Stimulated activated CD4-positive, alpha-beta T cell treated with anti-CD3 and anti-CD28 coated beads, Interleukin-15, amount 100 ng/mL, for 1 hour (primary cell): Measurements from ENCODE around the gene COPB2.
"Not testable (repeated sequence)": the region's sequence is repeated elsewhere in the genome, so short reads cannot be mapped to it uniquely, and the experiment has no call there.

Experiments used
- DNase-seq, 2 donors: peaks; one replicate each; pipeline ENCODE4 v3.0.0-alpha.2; 2020; ENCODE audit warnings: low read depth in 1 of 2, low spot score in 1 of 2

The COPB2 gene

GRCh38 chr3:139389552-139390368 lies at the start of gene COPB2:
Gene COPB2 (minus strand): TSS chr3:139389647. CDS start chr3:139389550, 97 bp downstream.
- DNase-seq = peak; percentile 89 to 94

- DNase-seq = no peak
Observed at GRCh38 chr3:139434764-139435307, 45.4 kb upstream of the COPB2 start.

- no peak for DNase-seq
Observed at GRCh38 chr3:139434228-139434627, 44.8 kb upstream of the COPB2 start.

- no peak for DNase-seq
Observed at GRCh38 chr3:139433089-139433488, 43.6 kb upstream of the COPB2 start.

- DNase-seq = no peak
Observed at GRCh38 chr3:139430493-139430892, 41.0 kb upstream of the COPB2 start.

GRCh38 chr3:139427283-139428060 lies 38.0 kb upstream of the COPB2 start:
- DNase-seq = no peak

- DNase-seq = no peak
Observed at GRCh38 chr3:139425745-139426400, 36.4 kb upstream of the COPB2 start.

GRCh38 chr3:139423232-139423631 lies 33.8 kb upstream of the COPB2 start:
- DNase-seq = no peak

GRCh38 chr3:139421460-139421859 lies 32.0 kb upstream of the COPB2 start:
- no peak for DNase-seq

- DNase-seq = no peak
Observed at GRCh38 chr3:139421040-139421439, 31.6 kb upstream of the COPB2 start.

- DNase-seq = no peak
Observed at GRCh38 chr3:139418144-139418543, 28.7 kb upstream of the COPB2 start.

GRCh38 chr3:139416275-139416674 lies 26.8 kb upstream of the COPB2 start:
- no peak for DNase-seq

- DNase-seq = no peak
Observed at GRCh38 chr3:139414608-139415224, 25.3 kb upstream of the COPB2 start.

- not testable (repeated sequence) for DNase-seq
Observed at GRCh38 chr3:139412891-139413290, 23.4 kb upstream of the COPB2 start.

- not testable (repeated sequence) for DNase-seq
Observed at GRCh38 chr3:139401155-139401554, 11.7 kb upstream of the COPB2 start.

- DNase-seq = no peak
Observed at GRCh38 chr3:139396707-139397106, 7.3 kb upstream of the COPB2 start.

- no peak for DNase-seq
Observed at GRCh38 chr3:139394116-139394515, 4.7 kb upstream of the COPB2 start.

GRCh38 chr3:139388821-139389551 lies 461 bp downstream of the COPB2 start:
- peak in 1 of 2 donors; percentile 11 for DNase-seq

GRCh38 chr3:139388077-139388476 lies 1.4 kb downstream of the COPB2 start:
- no peak for DNase-seq

- DNase-seq = not testable (repeated sequence)
Observed at GRCh38 chr3:139382291-139382690, 7.2 kb downstream of the COPB2 start.
